ENCODE measurements around the gene SLC25A10.
"Not testable (repeated sequence)": the region's sequence is repeated elsewhere in the genome, so short reads cannot be mapped to it uniquely, and the experiment has no call there.

The SLC25A10 gene

GRCh38 chr17:81738801-81739393, 26.8 kb downstream of the SLC25A10 start:
- Mint-ChIP-seq H3K9me3 (no peaks in the 10 kb centered on the region), H3K4me1 (peaks cover 23% of the 10 kb centered on the region), H3K4me3 (no peak overlapping the region), H3K36me3 (no peaks in the 10 kb centered on the region), H3K27ac (no peak overlapping the region)
- DNase-seq (ENCODE audit: low spot score in 2 of 2) (no peak), ATAC-seq (no peak)

GRCh38 chr17:81739593-81739992, 27.5 kb downstream of the SLC25A10 start:
- not testable (repeated sequence) for H3K27ac Mint-ChIP-seq; ATAC-seq; DNase-seq (ENCODE audit: low spot score in 2 of 2); H3K36me3 Mint-ChIP-seq; H3K9me3 Mint-ChIP-seq; H3K4me3 Mint-ChIP-seq
- peaks cover 22% of the 10 kb centered on the region for H3K4me1 Mint-ChIP-seq

- Mint-ChIP-seq H3K9me3 (no peaks in the 10 kb centered on the region), H3K4me1 (peaks cover 20% of the 10 kb centered on the region), H3K36me3 (no peaks in the 10 kb centered on the region), H3K27ac (no peak overlapping the region), H3K4me3 (no peak overlapping the region)
- DNase-seq (ENCODE audit: low spot score in 2 of 2) (no peak), ATAC-seq (peak; percentile 3)
Measured at GRCh38 chr17:81740395-81740961, 28.4 kb downstream of the SLC25A10 start.

- DNase-seq (ENCODE audit: low spot score in 2 of 2) (no peak), ATAC-seq (peak; percentile 44)
- Mint-ChIP-seq H3K27ac (no peak overlapping the region), H3K9me3 (no peaks in the 10 kb centered on the region), H3K36me3 (no peaks in the 10 kb centered on the region), H3K4me1 (peaks cover 15% of the 10 kb centered on the region), H3K4me3 (no peak overlapping the region)
Measured at GRCh38 chr17:81741049-81741593, 29.0 kb downstream of the SLC25A10 start.

- peaks cover 15% of the 10 kb centered on the region for H3K4me1 Mint-ChIP-seq
- no peak for DNase-seq (ENCODE audit: low spot score in 2 of 2)
Measured at GRCh38 chr17:81741594-81742452, 29.7 kb downstream of the SLC25A10 start.

More at GRCh38 chr17:81741594-81742452, 29.7 kb downstream of the SLC25A10 start:
- Mint-ChIP-seq H3K27ac (no peak overlapping the region), H3K4me3 (no peak overlapping the region), H3K9me3 (no peaks in the 10 kb centered on the region), H3K36me3 (no peaks in the 10 kb centered on the region)
- peak; percentile 63 for ATAC-seq

Measured in stimulated activated effector memory CD8-positive, alpha-beta T cell treated with anti-CD3 and anti-CD28 coated beads, Interleukin-12 subunit alpha, Interleukin-12 subunit beta, amount 100 ng/mL, for 72 hours (primary cell).